NCI-H774 (cell line): ENCODE measurements around the gene GORAB.

ENCODE experiments used
- DNase-seq: peaks from one replicate; lab custom pipeline; 2025; lab: John Stamatoyannopoulos, UW

Gene GORAB

GRCh38 chr1:170538687-170539086 lies 6.7 kb downstream of the GORAB start:
- DNase-seq = no peak

- DNase-seq = no peak
These were observed 7.2 kb downstream of the GORAB start for GRCh38 chr1:170539154-170539553.

- no peak for DNase-seq
These were observed 12.7 kb downstream of the GORAB start for GRCh38 chr1:170544624-170545023.

GRCh38 chr1:170545476-170545875 lies 13.5 kb downstream of the GORAB start:
- DNase-seq = no peak

GRCh38 chr1:170547255-170547654 lies 15.3 kb downstream of the GORAB start:
- DNase-seq = no peak

- DNase-seq = no peak
These were observed 16.5 kb downstream of the GORAB start for GRCh38 chr1:170548497-170548896.

- no peak for DNase-seq
These were observed 23.4 kb downstream of the GORAB start for GRCh38 chr1:170555370-170555769.

GRCh38 chr1:170556917-170557316 lies 25.0 kb downstream of the GORAB start:
- no peak for DNase-seq

GRCh38 chr1:170558731-170559130 lies 26.8 kb downstream of the GORAB start:
- no peak for DNase-seq

- no peak for DNase-seq
These were observed 27.2 kb downstream of the GORAB start for GRCh38 chr1:170559166-170559565.

GRCh38 chr1:170560681-170561285 lies 28.8 kb downstream of the GORAB start:
- DNase-seq = no peak

- DNase-seq = no peak
These were observed 30.8 kb downstream of the GORAB start for GRCh38 chr1:170562646-170563338.

- no peak for DNase-seq
These were observed 35.2 kb downstream of the GORAB start for GRCh38 chr1:170567214-170567613.

- no peak for DNase-seq
These were observed 36.2 kb downstream of the GORAB start for GRCh38 chr1:170568197-170568596.

- DNase-seq = no peak
These were observed 45.0 kb downstream of the GORAB start for GRCh38 chr1:170576980-170577379.

GRCh38 chr1:170578359-170578758 lies 46.4 kb downstream of the GORAB start:
- DNase-seq = no peak

- no peak for DNase-seq
These were observed 48.9 kb downstream of the GORAB start for GRCh38 chr1:170580636-170581440.

GRCh38 chr1:170583186-170583585 lies 51.2 kb downstream of the GORAB start:
- no peak for DNase-seq

GRCh38 chr1:170586321-170587252 lies 54.6 kb downstream of the GORAB start:
- no peak for DNase-seq

GRCh38 chr1:170587253-170587593 lies 55.3 kb downstream of the GORAB start:
- no peak for DNase-seq

- no peak for DNase-seq
These were observed 59.1 kb downstream of the GORAB start for GRCh38 chr1:170590921-170591705.
